ENCODE measurements around the gene GMCL1. TPM values are rescaled to one million over a fixed set of nuclear protein-coding genes. Genes with fewer than 3 reads are reported as not detected.
"Not testable (repeated sequence)": the region's sequence is repeated elsewhere in the genome, so short reads cannot be mapped to it uniquely, and the experiment has no call there.

Gene GMCL1
- total and polyA plus RNA-seq, 2 experiments from 2014 or later, result 13.2 to 46.5 TPM

DNA sequence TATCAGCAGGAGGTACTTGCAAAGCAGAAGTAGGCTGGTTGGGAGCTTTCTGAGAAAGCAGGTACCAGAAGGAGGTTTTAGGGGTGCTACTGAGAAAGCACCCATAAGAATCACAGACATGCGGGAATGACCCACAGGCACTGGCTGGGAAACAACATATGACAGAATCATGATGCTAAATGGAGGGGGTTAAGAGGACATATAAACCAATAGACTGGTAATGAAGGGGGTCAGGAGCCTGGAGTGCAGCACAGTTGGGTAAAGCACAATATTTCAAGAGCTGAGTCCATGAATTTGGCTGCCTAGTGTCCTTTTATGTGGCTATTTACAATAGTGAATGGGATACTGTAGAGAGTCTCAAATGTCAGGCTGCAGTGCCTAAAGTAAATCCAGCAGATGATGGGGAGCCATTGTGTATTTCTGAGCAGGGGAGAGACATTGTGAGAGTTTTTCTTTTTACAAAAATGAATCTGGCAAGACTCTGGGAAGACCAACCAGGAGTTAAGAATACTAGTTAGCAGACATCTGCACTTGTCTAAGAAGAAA is 27.6 kb upstream of the GMCL1 start:
- no peak overlapping the region for H3K27ac ChIP-seq
- no peak for DNase-seq (ENCODE audit: low read depth in 1 of 2, low spot score in 1 of 2)
- TF ChIP-seq, protein P1, sequence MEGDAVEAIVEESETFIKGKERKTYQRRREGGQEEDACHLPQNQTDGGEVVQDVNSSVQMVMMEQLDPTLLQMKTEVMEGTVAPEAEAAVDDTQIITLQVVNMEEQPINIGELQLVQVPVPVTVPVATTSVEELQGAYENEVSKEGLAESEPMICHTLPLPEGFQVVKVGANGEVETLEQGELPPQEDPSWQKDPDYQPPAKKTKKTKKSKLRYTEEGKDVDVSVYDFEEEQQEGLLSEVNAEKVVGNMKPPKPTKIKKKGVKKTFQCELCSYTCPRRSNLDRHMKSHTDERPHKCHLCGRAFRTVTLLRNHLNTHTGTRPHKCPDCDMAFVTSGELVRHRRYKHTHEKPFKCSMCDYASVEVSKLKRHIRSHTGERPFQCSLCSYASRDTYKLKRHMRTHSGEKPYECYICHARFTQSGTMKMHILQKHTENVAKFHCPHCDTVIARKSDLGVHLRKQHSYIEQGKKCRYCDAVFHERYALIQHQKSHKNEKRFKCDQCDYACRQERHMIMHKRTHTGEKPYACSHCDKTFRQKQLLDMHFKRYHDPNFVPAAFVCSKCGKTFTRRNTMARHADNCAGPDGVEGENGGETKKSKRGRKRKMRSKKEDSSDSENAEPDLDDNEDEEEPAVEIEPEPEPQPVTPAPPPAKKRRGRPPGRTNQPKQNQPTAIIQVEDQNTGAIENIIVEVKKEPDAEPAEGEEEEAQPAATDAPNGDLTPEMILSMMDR (IDR thresholded peaks at IDR 0.05; ENCODE audit: low read depth, low read length), result no peak

DNA sequence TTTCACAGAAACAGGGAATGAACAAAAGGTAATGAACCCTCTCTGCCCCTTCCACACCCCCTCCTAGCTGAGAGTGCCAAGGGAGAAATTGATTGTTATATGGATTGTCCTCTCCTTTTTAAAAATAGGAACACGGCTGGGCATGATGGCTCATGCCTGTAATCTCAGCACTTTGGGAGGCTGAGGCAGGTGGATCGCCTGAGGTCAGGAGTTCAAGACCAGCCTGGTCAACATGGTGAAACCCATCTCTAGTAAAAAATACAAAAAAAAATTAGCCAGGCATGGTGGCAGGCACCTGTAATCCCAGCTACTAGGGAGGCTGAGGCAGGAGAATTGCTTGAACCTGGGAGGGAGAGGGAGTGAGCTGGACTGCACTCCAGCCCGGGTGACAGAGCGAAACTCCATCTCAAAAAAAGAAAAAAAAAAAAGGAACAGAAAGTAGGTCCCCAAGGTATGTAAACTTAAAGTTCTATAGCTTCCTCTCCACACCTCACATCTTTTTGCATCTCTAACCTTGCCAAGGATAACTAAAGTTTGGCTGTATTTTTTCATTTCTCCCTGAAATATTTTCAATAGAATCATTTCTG is 26.6 kb upstream of the GMCL1 start:
- H3K36me3 ChIP-seq, result not testable (repeated sequence)
- peaks cover 21% of the 10 kb centered on the region for H3K4me1 ChIP-seq (ENCODE audit: low read depth)

More for the DNA sequence above, 27.6 kb upstream of the GMCL1 start:
- Histone ChIP-seq H3K4me1 (ENCODE audit: low read depth) (peaks cover 26% of the 10 kb centered on the region), H3K9me3 (ENCODE audit: low read depth) (no peaks in the 10 kb centered on the region), H3K4me3 (no peak overlapping the region), H3K27me3 (no peaks in the 10 kb centered on the region), H3K36me3 (no peaks in the 10 kb centered on the region)

DNA sequence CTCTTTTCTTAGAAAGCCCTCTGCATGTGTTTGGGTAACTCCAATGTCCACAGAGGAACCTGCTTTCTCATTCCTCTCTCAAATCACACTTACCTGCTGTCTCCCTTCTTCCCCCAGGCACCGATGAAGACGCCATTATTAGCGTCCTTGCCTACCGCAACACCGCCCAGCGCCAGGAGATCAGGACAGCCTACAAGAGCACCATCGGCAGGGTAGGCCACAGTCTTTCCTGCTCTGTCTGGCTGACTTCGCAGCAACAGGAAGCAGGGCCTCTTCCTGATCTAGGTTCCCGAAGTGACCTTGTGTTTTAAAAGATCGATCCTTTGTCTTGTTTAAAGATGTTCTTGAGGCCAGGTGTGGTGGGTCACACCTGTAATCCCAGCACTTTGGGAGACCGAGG is 25.0 kb upstream of the GMCL1 start:
- H3K4me1 ChIP-seq (ENCODE audit: low read depth), result peaks cover 5% of the 10 kb centered on the region
- TF ChIP-seq, protein P1 (IDR thresholded peaks at IDR 0.05; ENCODE audit: low read depth, low read length), result no peak
- H3K27ac ChIP-seq, result no peak overlapping the region
- no peak for DNase-seq (ENCODE audit: low read depth in 1 of 2, low spot score in 1 of 2)
- no peaks in the 10 kb centered on the region for H3K27me3 ChIP-seq
- H3K36me3 ChIP-seq, result no peaks in the 10 kb centered on the region
- H3K9me3 ChIP-seq (ENCODE audit: low read depth), result no peaks in the 10 kb centered on the region
- H3K4me3 ChIP-seq, result no peak overlapping the region

More for the DNA sequence above, 26.6 kb upstream of the GMCL1 start:
- not testable (repeated sequence) for H3K27me3 ChIP-seq; H3K9me3 ChIP-seq (ENCODE audit: low read depth); DNase-seq (ENCODE audit: low read depth in 1 of 2, low spot score in 1 of 2); H3K4me3 ChIP-seq; H3K27ac ChIP-seq

DNA sequence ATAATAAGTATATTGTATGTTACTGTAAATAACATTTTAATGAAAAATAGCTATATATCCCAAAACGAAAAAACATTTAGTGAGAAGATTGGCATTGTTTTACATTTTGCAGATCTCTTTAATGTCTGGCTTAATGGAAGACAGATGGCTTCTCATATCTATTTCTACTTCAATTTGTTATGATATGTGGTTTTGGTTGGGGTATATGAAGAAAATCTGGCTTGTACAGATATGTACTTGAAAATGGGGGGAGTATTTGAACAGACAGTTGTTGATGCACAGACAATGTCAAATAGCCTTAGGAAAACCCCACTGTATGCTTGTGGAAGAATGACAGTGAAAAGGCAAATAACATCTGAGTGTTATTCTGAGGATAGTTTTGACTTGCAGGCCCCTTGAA is 23.6 kb upstream of the GMCL1 start:
- TF ChIP-seq, protein P1 (IDR thresholded peaks at IDR 0.05; ENCODE audit: low read depth, low read length), result no peak
- Histone ChIP-seq H3K4me1 (ENCODE audit: low read depth) (no peaks in the 10 kb centered on the region), H3K9me3 (ENCODE audit: low read depth) (no peaks in the 10 kb centered on the region), H3K36me3 (no peaks in the 10 kb centered on the region), H3K4me3 (no peak overlapping the region), H3K27me3 (no peaks in the 10 kb centered on the region), H3K27ac (no peak overlapping the region)
- no peak for DNase-seq (ENCODE audit: low read depth in 1 of 2, low spot score in 1 of 2)

DNA sequence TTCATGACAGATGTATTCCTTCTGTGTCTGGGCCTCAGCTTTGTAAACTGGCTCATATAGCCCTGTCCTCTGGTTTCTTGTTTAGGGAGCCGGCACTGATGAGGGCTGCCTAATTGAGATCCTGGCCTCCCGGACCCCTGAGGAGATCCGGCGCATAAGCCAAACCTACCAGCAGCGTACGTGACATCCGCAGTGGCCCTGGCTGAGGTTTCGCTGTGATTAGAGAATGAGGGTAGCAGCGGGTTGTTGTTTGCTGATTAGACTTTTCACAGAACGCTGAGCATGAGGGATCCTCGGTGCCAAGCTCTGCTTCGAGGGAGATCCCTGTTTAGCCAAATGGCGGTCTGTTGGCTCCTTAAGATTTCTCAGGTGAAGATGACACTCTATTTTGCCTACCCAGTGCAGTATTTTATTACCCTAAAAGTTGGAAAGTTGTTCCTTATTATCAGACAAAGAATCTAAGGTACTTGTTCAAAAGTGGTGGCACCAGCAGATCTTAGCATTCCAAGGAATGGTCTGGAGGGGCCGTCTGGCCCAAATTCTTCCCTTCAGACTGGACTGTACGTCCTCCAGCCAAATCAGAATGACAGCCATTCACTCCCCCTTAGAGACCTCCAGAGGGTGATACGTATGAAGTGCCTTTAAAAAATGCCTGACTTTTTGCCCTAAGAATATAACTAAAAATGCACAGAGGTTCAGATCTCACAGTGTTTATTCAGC is 21.5 kb upstream of the GMCL1 start:
- DNase-seq (ENCODE audit: low read depth in 1 of 2, low spot score in 1 of 2), result no peak
- H3K27ac ChIP-seq, result no peak overlapping the region
- no peaks in the 10 kb centered on the region for H3K36me3 ChIP-seq
- no peaks in the 10 kb centered on the region for H3K9me3 ChIP-seq (ENCODE audit: low read depth)
- TF ChIP-seq, protein P1 (IDR thresholded peaks at IDR 0.05; ENCODE audit: low read depth, low read length), result no peak
- no peak overlapping the region for H3K4me3 ChIP-seq
- no peaks in the 10 kb centered on the region for H3K27me3 ChIP-seq
- H3K4me1 ChIP-seq (ENCODE audit: low read depth), result no peaks in the 10 kb centered on the region

DNA sequence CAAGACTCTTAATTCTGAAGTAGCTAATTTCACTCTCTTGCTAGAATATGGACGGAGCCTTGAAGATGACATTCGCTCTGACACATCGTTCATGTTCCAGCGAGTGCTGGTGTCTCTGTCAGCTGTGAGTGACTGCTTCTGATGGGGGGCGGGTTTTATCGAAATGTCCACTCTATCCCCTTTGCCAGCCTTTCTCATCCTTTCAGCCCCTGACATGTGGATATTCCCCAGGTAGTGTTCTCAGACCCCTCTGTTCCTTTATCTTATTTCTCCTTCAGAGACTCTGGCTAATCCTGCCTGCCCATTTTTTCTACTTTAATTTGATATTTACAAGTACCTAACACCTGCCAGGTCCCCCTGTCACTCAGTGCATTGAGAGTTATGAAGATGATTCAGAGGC is 18.9 kb upstream of the GMCL1 start:
- no peaks in the 10 kb centered on the region for H3K27me3 ChIP-seq
- H3K9me3 ChIP-seq (ENCODE audit: low read depth), result no peaks in the 10 kb centered on the region
- no peak overlapping the region for H3K27ac ChIP-seq
- H3K4me1 ChIP-seq (ENCODE audit: low read depth), result no peaks in the 10 kb centered on the region
- TF ChIP-seq, protein P1 (IDR thresholded peaks at IDR 0.05; ENCODE audit: low read depth, low read length), result no peak
- H3K36me3 ChIP-seq, result no peaks in the 10 kb centered on the region
- DNase-seq (ENCODE audit: low read depth in 1 of 2, low spot score in 1 of 2), result no peak
- H3K4me3 ChIP-seq, result no peak overlapping the region
